ENCODE measurements around the gene MVP. TPM values are rescaled to one million over a fixed set of nuclear protein-coding genes. Genes with fewer than 3 reads are reported as not detected.

Gene MVP
- total RNA-seq, 3 donors from 2014 or later = 307 to 552 (median 529) TPM

- ATAC-seq = no peak
- Histone ChIP-seq H3K4me3 (peak overlapping the region; percentile 54), H3K4me1 (ENCODE audit: low read depth) (peaks cover 43% of the 10 kb centered on the region), H3K36me3 (ENCODE audit: low read depth) (no peaks in the 10 kb centered on the region), H3K9me3 (no peaks in the 10 kb centered on the region)
- no peak for TF ChIP-seq CTCF (IDR thresholded peaks at IDR 0.05)
- intact Hi-C loops (cut with DNase I, micrococcal nuclease) = no loop called here
- DNase-seq = peak; percentile 69 to 87 (median 81)
Measured at GRCh38 chr16:29806641-29807425, 13.4 kb upstream of the MVP start.

- TF ChIP-seq CTCF (IDR thresholded peaks at IDR 0.05) = peak; percentile 39
- Histone ChIP-seq H3K4me1 (ENCODE audit: low read depth) (peaks cover 50% of the 10 kb centered on the region), H3K4me3 (peak overlapping the region; percentile 54), H3K36me3 (ENCODE audit: low read depth) (no peaks in the 10 kb centered on the region), H3K9me3 (no peaks in the 10 kb centered on the region)
- peak; percentile 91 to 94 (median 94) for DNase-seq
- peak; percentile 40 for ATAC-seq
- intact Hi-C loops (cut with DNase I, micrococcal nuclease) = no loop called here
Measured at GRCh38 chr16:29807426-29808218, 12.6 kb upstream of the MVP start.

- ATAC-seq (no peak), DNase-seq (peak; percentile 59 to 72 (median 65))
- Histone ChIP-seq H3K9me3 (no peaks in the 10 kb centered on the region), H3K4me1 (ENCODE audit: low read depth) (peaks cover 56% of the 10 kb centered on the region), H3K36me3 (ENCODE audit: low read depth) (no peaks in the 10 kb centered on the region), H3K4me3 (no peak overlapping the region)
- TF ChIP-seq CTCF (IDR thresholded peaks at IDR 0.05) = no peak
- intact Hi-C loops (cut with DNase I, micrococcal nuclease) = no loop called here
Measured at GRCh38 chr16:29808219-29808900, 11.9 kb upstream of the MVP start.

GRCh38 chr16:29809031-29809747, 11.1 kb upstream of the MVP start:
- H3K9me3 ChIP-seq = no peaks in the 10 kb centered on the region
- ATAC-seq = no peak
- DNase-seq = peak in 2 of 3 donors; percentile 62 to 72
- H3K4me3 ChIP-seq = no peak overlapping the region
- TF ChIP-seq CTCF (IDR thresholded peaks at IDR 0.05) = no peak
- no peaks in the 10 kb centered on the region for H3K36me3 ChIP-seq (ENCODE audit: low read depth)
- intact Hi-C loops (cut with DNase I, micrococcal nuclease) = no loop called here
- peaks cover 53% of the 10 kb centered on the region for H3K4me1 ChIP-seq (ENCODE audit: low read depth)
